Cerebellar nuclear complex (tissue), 1 donor: Measurements from ENCODE around the gene TAOK2.
A peak's percentile ranks its signal among the peaks of the same experiment; 100 is the strongest.
"Not testable (repeated sequence)": the region's sequence is repeated elsewhere in the genome, so short reads cannot be mapped to it uniquely, and the experiment has no call there.

Experiments used
- DNase-seq, 2 experiments: peaks; one replicate each; lab custom pipeline; 2025; lab: John Stamatoyannopoulos, UW

The TAOK2 gene

DNA sequence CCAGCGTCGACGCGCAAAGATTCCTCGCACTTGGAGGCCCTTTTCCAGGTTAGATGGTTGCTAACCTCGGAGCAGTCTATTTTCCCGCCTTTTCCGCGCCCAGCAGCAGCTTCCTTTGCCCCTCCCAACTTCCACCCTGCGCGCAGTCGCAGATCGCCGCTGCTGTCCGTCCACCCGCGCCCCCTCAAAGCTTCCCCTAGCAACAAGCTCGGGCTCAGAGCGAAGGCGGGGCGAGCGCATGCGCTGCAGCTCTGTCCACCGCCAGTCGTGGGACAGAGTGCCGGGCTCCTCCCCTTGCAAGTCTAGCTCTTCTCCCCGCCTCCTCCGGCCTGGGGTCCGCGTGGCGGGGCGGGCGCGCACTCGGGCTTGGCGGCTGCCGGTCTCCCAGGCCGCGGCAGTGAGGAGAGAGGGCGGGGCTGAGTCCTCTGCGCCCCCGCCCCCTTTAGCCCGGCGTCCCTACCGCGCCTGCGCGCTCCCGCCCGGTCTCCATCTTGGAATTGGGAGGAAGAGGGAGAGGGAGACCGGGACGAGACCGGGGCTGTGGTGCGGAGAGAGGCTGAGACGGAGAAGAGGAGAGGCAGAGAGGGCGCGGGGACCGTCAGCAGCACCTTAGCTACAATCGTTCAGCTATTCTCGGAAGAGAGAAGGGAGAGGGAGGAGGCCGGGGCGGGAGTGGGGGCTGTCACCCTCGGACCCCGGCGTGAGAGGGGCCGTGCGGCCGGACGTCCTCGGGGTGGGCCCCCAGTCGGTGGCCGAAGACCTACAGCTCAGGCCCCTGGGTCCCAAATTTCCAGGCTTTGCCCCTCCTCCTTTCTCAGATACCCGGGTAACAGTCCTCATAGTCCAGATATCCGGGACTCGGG, at the start of gene TAOK2:
Gene TAOK2 (plus strand): TSS at position 485 of the 863 bp plus-strand sequence. CDS start 3,905 bp downstream, outside the sequence.
- DNase-seq: peak; percentile 97 to 99

DNA sequence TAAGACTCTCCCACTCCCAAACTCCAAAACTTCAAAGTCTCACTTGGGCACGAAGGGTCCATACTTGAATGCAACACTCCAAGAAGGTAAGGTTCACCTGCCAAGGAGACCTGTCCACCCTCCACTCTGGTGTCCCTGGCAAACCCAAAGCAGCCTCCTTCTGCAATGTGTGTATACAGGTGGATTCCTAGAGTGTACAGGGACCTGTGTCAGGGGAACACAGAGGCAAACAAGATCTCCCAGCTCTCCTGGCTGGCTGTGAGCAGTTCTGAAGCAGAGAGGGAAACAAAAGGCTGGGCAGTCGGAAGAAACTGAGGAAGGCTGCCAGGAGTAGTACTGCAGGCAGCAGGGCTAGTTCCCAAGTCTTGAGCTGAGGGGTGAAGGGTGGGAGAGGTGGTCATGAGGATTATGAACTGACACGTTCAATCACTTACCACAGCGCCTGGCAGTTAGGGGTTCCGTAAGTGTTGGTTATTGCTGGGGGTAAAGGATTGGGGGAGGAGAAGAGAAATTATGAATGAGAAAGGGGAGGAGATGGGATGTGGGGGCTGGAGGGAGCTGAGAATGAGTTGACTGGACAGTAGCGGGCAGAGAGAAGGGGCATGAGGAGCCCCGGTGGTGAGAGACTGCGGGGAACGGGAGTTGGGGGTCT, 48.4 kb upstream of the TAOK2 start:
- no peak for DNase-seq

DNA sequence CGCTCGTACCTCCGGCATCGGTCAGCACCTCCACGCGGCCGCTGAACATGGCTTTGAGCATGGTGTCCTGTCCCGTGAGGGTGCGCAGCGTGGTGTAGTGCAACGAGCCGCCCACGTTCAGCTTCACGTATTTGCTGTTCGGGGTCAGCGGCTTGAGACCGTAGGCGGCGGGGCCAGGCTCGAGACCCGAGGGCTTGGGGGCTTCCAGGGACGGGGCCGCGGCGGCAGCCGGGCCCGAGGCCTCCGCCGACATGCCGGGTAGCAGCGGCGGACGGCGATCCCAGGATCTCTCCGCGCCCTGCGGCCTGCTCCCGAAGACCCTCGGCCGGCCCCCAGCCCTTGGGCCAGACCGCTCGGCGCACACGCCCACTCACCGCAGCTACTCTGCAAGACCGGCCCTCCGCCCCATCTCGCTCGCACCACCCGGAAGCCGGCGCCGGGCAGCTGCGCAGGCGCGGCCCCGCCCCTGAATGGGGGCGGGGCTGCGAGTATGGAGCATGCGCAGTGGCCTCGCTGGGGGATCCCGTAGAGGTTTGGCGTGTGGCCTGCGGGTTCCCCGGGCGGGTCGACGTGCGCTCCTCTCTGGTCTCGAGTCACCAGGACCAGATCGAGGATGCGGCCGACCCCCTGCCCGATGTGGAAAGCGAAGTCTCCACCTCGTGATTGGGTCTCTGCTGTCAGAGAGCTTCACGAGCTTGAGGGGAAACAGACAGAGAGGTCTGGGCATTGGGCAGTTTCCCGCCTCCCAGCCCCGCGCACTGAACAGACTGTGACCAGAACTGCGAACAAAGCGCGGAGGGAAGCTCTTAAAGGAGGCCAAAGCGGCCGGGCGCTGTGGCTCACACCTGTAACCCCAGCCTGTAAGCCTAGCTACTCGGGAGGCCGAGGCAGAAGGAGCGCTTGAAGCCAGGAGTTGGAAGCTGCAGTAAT, 47.6 kb upstream of the TAOK2 start, which contains the start of gene KCTD13:
Gene KCTD13 (minus strand): TSS at position 446 of the 930 bp plus-strand sequence. CDS start 193 bp downstream, at position 253.
- peak in 1 of 2 experiments; percentile 61 for DNase-seq

DNA sequence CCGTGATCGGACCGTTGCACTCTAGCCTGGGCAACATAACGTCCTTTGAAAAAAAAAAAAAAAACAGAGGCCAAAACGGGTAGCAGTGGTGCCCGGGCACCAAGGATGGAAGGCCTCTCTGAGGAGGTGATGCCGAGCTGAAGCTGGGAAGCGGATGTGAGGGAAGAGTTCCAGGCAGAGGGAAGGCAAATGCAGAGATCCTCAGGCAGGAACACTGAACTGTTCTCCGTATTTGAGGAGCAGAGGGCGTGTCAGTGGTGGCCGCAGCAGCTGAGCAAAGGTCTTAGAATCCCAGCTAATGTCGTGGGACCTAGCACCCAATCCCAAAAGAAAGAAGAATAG, 47.0 kb upstream of the TAOK2 start:
- DNase-seq: peak in 1 of 2 experiments; percentile 7

DNA sequence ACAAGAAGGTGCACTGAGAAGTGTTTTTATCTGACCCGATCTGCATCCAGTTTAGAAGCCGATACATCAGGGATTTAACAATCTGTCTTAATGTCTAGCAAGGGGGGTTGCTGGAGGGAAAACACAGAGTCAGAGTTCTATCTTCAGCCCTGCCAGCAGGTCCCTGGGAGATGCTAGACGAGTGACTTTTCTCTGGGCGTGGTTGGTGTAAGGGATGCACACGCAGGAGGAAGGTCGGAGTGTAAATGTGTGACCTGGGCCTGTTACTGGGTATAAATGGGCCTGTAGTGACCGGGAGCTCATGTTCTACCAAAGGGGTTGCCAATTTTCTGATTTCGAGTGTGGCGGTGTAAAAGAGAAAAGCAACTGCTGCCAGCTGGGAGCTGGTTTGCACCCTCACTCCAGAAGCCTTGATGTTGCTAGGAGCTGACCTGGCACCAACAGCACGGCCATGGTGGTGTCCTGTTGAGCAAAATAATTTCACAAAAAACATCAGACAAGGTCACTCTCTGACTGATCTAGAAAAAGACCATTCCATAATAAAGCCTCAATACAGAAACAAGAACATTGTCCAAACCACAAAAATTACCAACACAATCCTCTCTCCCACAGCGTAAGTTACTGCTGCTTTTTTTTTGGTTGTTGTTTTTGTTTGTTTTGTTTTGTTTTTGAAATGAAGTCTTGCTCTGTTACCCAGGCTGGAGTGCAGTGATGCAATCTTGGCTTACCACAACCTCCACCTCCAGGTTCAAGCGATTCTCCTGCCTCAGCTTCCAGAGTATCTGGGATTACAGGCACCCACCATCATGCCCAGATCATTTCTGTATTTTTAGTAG, 46.4 kb upstream of the TAOK2 start:
- no peak for DNase-seq

DNA sequence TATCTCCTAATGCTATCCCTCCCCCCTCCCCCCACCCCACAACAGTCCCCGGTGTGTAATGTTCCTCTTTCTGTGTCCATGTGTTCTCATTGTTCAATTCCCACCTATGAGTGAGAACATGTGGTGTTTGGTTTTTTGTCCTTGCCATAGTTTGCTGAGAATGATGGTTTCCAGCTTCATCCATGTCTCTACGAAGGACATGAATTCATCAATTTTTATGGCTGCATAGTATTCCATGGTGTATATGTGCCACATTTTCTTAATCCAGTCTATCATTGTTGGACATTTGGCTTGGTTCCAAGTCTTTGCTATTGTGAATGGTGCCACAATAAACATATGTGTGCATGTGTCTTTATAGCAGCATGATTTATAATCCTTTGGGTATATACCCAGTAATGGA, 41.9 kb upstream of the TAOK2 start:
- not testable (repeated sequence) for DNase-seq

DNA sequence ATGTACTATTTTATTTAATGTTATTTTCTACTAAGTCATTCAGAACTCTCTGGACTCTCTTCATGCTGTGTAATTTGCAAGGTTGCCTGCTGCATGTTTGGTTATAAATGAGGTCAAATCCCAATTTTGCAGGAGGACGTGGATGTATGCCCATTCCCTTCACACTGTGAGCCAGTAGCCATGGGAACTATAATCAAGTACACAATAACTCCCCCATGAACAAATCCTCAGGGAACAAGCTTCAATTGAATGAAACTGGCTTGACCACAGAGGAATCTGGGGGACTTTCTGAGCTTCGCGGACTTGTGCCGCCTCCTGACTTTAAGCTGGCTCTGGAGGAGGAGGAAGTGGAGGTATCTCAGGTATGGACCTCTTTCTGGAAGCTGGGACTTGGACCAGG, 33.0 kb upstream of the TAOK2 start:
- no peak for DNase-seq

- DNase-seq: no peak
Measured at GRCh38 chr16:29943846-29944799, 29.5 kb upstream of the TAOK2 start.

GRCh38 chr16:29947897-29948296, 25.8 kb upstream of the TAOK2 start:
- DNase-seq: no peak

DNA sequence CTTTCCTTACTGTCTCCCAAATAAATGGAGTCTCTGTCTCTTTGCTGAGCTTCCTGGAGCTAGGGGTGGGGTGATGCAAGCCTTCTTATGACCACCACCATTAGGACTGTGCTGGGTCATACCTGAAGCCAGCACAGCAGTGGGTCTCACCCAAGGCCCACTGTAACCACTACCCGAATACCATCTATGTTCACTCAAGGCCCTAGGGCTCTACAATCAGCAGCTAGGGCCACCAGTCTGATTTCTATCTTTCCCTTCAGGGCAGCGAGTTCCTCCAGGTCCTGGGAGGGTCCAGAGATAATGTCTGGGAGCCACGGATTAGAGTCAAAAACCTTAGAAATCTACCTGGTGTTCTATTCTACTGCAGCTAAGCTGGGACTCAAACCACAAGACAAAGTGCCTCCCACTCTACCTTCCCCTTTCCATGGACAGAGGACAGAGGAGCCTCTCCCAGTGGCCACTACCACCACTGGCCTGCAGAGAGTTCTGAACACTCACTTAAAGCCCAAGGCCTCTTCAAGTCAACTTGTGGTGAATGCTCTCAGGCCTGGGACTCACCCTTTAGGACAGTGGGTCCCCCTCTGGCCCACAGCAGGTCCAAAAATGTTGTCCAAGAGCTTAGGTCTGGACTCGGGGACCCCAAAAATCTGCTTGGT, 22.7 kb upstream of the TAOK2 start:
- DNase-seq: no peak

DNA sequence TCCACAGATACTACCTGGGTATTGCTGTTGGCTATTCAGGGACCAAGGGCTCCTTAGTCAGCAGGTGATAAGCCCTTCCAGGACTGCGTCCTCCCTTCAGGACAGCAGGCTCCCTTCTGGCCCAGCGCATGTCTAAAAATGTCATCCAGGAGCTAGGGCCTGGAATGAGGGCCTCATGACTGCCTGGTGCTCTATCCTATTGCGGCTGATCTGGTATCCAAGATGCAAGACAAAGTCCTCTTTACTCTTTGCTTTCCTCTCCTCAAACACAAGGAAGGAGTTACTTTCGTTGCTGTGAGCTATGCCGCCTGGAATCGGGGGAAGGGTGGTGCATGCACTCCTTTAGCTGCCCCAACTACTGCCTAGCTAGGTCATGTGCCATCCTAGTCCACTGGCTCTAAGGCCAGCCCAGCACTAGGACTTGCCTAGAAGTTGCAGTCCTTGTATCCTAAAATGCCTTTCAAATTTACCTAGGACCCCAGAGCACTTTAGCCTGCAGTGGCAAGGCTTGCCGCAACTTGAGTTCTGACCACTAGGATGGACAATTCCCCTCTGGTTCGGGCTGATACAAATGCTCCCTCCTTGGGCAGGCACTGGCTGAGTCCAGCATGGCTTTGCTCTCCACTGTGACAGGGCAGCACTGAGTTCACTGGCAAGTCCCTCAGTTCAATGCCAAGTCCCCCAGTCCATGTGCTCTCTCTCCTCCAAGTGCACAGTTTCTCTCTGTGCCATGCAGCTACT, 21.9 kb upstream of the TAOK2 start:
- no peak for DNase-seq

- DNase-seq: no peak
Measured at GRCh38 chr16:29958756-29959155, 14.9 kb upstream of the TAOK2 start.

DNA sequence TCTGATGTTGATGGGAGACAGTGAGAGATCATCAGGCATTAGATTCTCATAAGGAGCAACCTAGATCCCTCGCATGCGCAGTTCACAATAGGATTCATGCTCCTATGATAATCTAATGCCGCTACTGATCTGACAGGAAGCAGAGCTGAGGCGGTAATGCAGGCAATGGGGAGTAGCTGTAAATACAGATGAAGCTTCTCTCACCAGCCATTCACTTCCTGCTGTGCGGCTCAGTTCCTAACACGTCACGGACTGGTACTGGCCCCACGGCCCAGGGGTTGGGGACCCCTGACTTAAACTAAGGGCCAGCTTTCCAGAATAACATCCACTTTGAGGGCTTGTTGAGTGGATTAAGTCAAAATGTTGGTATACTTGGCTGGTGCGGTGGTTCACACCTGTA, 14.4 kb upstream of the TAOK2 start:
- DNase-seq: no peak

- not testable (repeated sequence) for DNase-seq
Measured at GRCh38 chr16:29959821-29960220, 13.8 kb upstream of the TAOK2 start.

GRCh38 chr16:29961127-29961478, 12.6 kb upstream of the TAOK2 start:
- DNase-seq: no peak

- peak in 1 of 2 experiments; percentile 69 for DNase-seq
Measured at GRCh38 chr16:29961479-29962343, 12.0 kb upstream of the TAOK2 start, which contains the start of gene TMEM219. Gene TMEM219 (plus strand): TSS chr16:29962079. CDS start chr16:29963144, 1,065 bp downstream.

GRCh38 chr16:29962344-29962994, 11.2 kb upstream of the TAOK2 start:
- DNase-seq: no peak
